GM23248 (cell line): ENCODE results near the gene NOP10.

Experiments used
- EZH2 ChIP-seq: fragments of 200-600 bp; sonication (generic); IDR thresholded peaks from 2 replicates; pipeline ENCODE4 v1.6.1; 2018; ENCODE audit warnings: antibody characterized with exemption, mild to moderate bottlenecking; ENCODE audit not compliant: insufficient read depth, poor library complexity, severe bottlenecking
- EZH2phosphoT487 ChIP-seq: fragments of 200-600 bp; sonication (generic); IDR thresholded peaks from 2 replicates; pipeline ENCODE4 v1.6.1; 2018; ENCODE audit warnings: antibody characterized with exemption, moderate library complexity, mild to moderate bottlenecking, low read depth; ENCODE audit not compliant: insufficient read depth

DNA sequence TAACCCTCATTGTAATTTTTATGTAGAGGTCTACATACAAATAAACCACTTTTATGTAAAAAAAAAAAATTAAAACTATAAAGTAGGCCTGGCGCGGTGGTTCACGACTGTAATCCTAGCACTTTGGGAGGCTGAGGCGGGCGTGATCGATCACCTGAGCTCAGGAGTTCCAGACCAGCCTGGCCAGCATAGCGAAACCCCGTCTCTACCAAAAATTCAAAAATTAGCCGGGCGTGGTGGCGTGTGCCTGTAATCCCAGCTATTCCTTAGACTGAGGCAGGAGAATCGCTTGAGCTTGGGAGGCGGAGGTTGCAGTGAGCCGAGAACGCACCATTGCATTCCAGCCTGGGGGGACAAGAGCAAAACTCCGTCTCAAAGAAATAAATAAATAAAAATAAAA is 4.6 kb downstream of the NOP10 start:
- TF ChIP-seq EZH2phosphoT487 (no peak), EZH2 (no peak)
